K562 (cell line): ENCODE results near the gene POLRMT. TPM values are rescaled to one million over a fixed set of nuclear protein-coding genes. Genes with fewer than 3 reads are reported as not detected.

Source experiments
- BRF1 ChIP-seq: IDR thresholded peaks from 3 replicates; pipeline ENCODE4 v1.6.1; 2011; ENCODE audit warnings: borderline replicate concordance, mild to moderate bottlenecking; ENCODE audit not compliant: insufficient read length; ENCODE audit errors: extremely low read depth
- C11orf30 ChIP-seq: fragments of 450-650 bp; IDR thresholded peaks from 2 replicates; pipeline ENCODE4 v1.6.1; 2016; ENCODE audit warnings: low read depth, mild to moderate bottlenecking
- CHCHD3 ChIP-seq: fragments of 250-450 bp; sonication (Bioruptor Pico); IDR thresholded peaks from 2 replicates; pipeline ENCODE4 v2.1.2; 2022; ENCODE audit warnings: mild to moderate bottlenecking
- HBP1 ChIP-seq: fragments of 450-650 bp; formaldehyde crosslinking; IDR thresholded peaks from 2 replicates; pipeline ENCODE4 v1.4.0; 2022; ENCODE audit warnings: missing genetic modification characterization
- LEF1 ChIP-seq: fragments of 450-650 bp; IDR thresholded peaks from 2 replicates; pipeline ENCODE4 v1.6.1; 2016; ENCODE audit warnings: mild to moderate bottlenecking
- MAZ ChIP-seq, 2 experiments: fragments of 450-650 bp in 1 of 2; sonication (generic) in 1 of 2; formaldehyde crosslinking; IDR thresholded peaks in 1 of 2; conservative IDR thresholded peaks in 1 of 2; 2 replicates each; pipeline versions ENCODE4 v1.4.0 to v1.5.0; 2020; ENCODE audit warnings: mild to moderate bottlenecking in 1 of 2, missing genetic modification reagents in 1 of 2
- NFYB ChIP-seq: IDR thresholded peaks from 2 replicates; pipeline ENCODE4 v1.6.1; 2011; ENCODE audit warnings: mild to moderate bottlenecking, moderate library complexity; ENCODE audit not compliant: insufficient read length; ENCODE audit errors: extremely low read depth
- PHF8 ChIP-seq: fragments of 200-600 bp; sonication (generic); IDR thresholded peaks from 2 replicates; pipeline ENCODE4 v1.6.1; 2012; ENCODE audit warnings: mixed run types, mild to moderate bottlenecking, inconsistent platforms, low read length, moderate library complexity, borderline replicate concordance
- PML ChIP-seq: IDR thresholded peaks from 2 replicates; pipeline ENCODE4 v1.6.1; 2012; ENCODE audit warnings: low read length, inconsistent platforms
- POU5F1 ChIP-seq: fragments of 150-350 bp; IDR thresholded peaks from 2 replicates; pipeline ENCODE4 v1.6.1; 2014; ENCODE audit warnings: borderline replicate concordance, low read length, low read depth, mild to moderate bottlenecking; ENCODE audit not compliant: partially characterized antibody
- SIN3B ChIP-seq: fragments of 450-650 bp; IDR thresholded peaks from 2 replicates; pipeline ENCODE4 v1.6.1; 2017; ENCODE audit warnings: low read depth, mild to moderate bottlenecking, moderate library complexity
- SIX5 ChIP-seq, 2 experiments: IDR thresholded peaks; 2 replicates each; pipeline ENCODE4 v1.6.1; 2011; ENCODE audit warnings: low read length in 2 of 2, borderline replicate concordance in 1 of 2, low read depth in 1 of 2, mild to moderate bottlenecking in 1 of 2, moderate library complexity in 1 of 2; ENCODE audit not compliant: insufficient read depth in 1 of 2
- UBTF ChIP-seq, 2 experiments: IDR thresholded peaks; 2 replicates each; pipeline ENCODE4 v1.6.1; 2012; ENCODE audit warnings: improper control_type of control experiment in 2 of 2, low read depth in 2 of 2, low read length in 2 of 2, borderline replicate concordance in 1 of 2
- ZFP36 ChIP-seq: fragments of 150-350 bp; IDR thresholded peaks from 2 replicates; pipeline ENCODE4 v1.6.1; 2018; ENCODE audit warnings: low read length, low read depth; ENCODE audit not compliant: partially characterized antibody
- ZKSCAN3 ChIP-seq: fragments of 250-450 bp; sonication (Bioruptor Pico); IDR thresholded peaks from 2 replicates; pipeline ENCODE4 v1.4.0; 2020
- ZNF146 ChIP-seq: IDR thresholded peaks from one replicate; pipeline ENCODE4 v1.6.1; 2018; ENCODE audit warnings: missing compliant biosample characterization; ENCODE audit not compliant: unreplicated experiment
- ZNF324 ChIP-seq: fragments of 250-450 bp; sonication (Bioruptor Pico); IDR thresholded peaks from 2 replicates; pipeline ENCODE4 v1.4.0; 2020; ENCODE audit warnings: mild to moderate bottlenecking
- ZNF445 ChIP-seq: fragments of 250-450 bp; sonication (Bioruptor Pico); IDR thresholded peaks from 2 replicates; pipeline ENCODE4 v1.4.0; 2020; ENCODE audit warnings: low read depth, mild to moderate bottlenecking, moderate library complexity
- polyA plus RNA-seq, 8 experiments: library from polyadenylated mRNA; depleted of rRNA in 4 of 8; stranded (reverse) in 5 of 8; unstranded in 3 of 8; fragments of >200 nt; fragmentation: Nextera tagmentation in 2 of 8; fragmentation: Illumina TruSeq in 1 of 8; extraction: Ambion mirVana in 2 of 8; extraction: Trizol in 1 of 8; gene quantifications; 2 replicates each; pipeline versions ENCODE4 v1.2.1 to v1.2.3, GENCODE V29; 2011 to 2014; ENCODE audit warnings: inconsistent platforms in 1 of 8, missing spikeins in 1 of 8
- total RNA-seq, 7 experiments: library from RNA; depleted of rRNA in 6 of 7; stranded (reverse); fragments of >200 nt in 6 of 7; fragmentation: Illumina TruSeq in 2 of 7; extraction: Trizol in 2 of 7; gene quantifications; 2 replicates each; pipeline versions ENCODE4 v1.2.1 to v1.2.3, GENCODE V29; 2011 to 2021; ENCODE audit warnings: low replicate concordance in 1 of 7
- TF ChIP-seq, protein P1 (sequence below): fragments of 250-450 bp; sonication (Bioruptor Pico); IDR thresholded peaks from 2 replicates; pipeline ENCODE4 v1.9.0; 2021; ENCODE audit warnings: mild to moderate bottlenecking, inconsistent platforms
- TF ChIP-seq, protein P2 (sequence below): sonication (generic); formaldehyde crosslinking; IDR thresholded peaks from 2 replicates; pipeline ENCODE4 v1.8.1; 2023; ENCODE audit warnings: mild to moderate bottlenecking, missing genetic modification reagents

The POLRMT gene
- total and polyA plus RNA-seq, 9 of the 15 experiments (the other 6 are each of a cell fraction or from before 2014, with no cell fraction given) = 30.3 to 144 (median 68.0) TPM

DNA sequence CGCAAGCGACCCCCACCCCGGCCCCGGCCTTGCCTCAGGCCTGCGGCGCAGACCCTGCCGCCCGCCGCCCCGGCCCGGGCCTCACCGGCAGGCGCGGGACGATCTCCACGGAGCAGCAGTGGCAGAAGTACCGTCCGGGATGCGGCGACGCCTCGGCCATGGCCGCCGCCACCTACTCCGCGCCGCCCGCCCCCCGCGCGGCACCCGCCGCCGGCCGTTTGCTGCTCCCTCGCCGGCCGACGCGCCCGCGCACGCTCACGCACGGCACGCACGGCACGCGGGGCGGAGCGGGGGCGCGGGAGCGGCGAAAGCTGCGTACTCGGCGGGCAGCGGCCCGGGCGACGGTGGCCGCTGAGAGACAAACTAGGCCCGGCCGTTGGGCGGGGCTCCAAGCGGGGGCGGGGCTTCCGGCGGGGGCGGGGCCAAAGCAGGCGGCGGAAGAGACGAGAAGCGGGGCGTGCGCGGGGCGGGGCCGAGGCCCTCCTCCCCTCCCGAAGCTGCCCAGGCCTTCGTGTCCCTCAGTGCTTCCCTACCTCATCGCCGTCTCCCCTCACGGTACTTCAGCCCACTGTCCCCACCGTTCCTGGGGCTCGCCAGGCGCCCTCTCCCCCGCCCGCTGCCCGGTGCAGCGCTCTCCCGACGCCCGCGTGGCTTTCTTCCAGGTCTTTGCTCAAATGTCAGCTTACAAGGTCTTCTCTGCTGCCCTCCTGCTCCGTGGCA, 29.8 kb upstream of the POLRMT start, which contains the start of gene RNF126 (continued):
- no peak for TF ChIP-seq ZNF445 (CRISPR knock-in tag)
- no peak for TF ChIP-seq LEF1
- peak; percentile 64 for TF ChIP-seq SIN3B
- no peak for TF ChIP-seq UBTF (IDR thresholded peaks at IDR 0.05; ENCODE audit: borderline replicate concordance in 1 of 2, low read depth in 2 of 2, low read length in 2 of 2)
- TF ChIP-seq MAZ (CRISPR knock-in tag; conservative IDR thresholded peaks at IDR 0.05 in 1 of 2, IDR thresholded peaks at IDR 0.05 in 1 of 2) = peak in 1 of 2 experiments; percentile 68; a peak in 3 of 4 replicates
- TF ChIP-seq, protein P1, sequence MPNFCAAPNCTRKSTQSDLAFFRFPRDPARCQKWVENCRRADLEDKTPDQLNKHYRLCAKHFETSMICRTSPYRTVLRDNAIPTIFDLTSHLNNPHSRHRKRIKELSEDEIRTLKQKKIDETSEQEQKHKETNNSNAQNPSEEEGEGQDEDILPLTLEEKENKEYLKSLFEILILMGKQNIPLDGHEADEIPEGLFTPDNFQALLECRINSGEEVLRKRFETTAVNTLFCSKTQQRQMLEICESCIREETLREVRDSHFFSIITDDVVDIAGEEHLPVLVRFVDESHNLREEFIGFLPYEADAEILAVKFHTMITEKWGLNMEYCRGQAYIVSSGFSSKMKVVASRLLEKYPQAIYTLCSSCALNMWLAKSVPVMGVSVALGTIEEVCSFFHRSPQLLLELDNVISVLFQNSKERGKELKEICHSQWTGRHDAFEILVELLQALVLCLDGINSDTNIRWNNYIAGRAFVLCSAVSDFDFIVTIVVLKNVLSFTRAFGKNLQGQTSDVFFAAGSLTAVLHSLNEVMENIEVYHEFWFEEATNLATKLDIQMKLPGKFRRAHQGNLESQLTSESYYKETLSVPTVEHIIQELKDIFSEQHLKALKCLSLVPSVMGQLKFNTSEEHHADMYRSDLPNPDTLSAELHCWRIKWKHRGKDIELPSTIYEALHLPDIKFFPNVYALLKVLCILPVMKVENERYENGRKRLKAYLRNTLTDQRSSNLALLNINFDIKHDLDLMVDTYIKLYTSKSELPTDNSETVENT (CRISPR knock-in tag) = peak; percentile 79
- no peak for TF ChIP-seq SIX5 (IDR thresholded peaks at IDR 0.05; ENCODE audit: borderline replicate concordance in 1 of 2, insufficient read depth in 1 of 2, low read depth in 1 of 2, low read length in 2 of 2)
- no peak for TF ChIP-seq ZNF146
- no peak for TF ChIP-seq C11orf30
- TF ChIP-seq, protein P2, sequence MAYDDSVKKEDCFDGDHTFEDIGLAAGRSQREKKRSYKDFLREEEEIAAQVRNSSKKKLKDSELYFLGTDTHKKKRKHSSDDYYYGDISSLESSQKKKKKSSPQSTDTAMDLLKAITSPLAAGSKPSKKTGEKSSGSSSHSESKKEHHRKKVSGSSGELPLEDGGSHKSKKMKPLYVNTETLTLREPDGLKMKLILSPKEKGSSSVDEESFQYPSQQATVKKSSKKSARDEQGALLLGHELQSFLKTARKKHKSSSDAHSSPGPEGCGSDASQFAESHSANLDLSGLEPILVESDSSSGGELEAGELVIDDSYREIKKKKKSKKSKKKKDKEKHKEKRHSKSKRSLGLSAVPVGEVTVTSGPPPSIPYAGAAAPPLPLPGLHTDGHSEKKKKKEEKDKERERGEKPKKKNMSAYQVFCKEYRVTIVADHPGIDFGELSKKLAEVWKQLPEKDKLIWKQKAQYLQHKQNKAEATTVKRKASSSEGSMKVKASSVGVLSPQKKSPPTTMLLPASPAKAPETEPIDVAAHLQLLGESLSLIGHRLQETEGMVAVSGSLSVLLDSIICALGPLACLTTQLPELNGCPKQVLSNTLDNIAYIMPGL = no peak
- TF ChIP-seq PML = no peak
- TF ChIP-seq POU5F1 = peak; percentile 74
- TF ChIP-seq ZFP36 = no peak
- no peak for TF ChIP-seq CHCHD3 (CRISPR knock-in tag)
- TF ChIP-seq PHF8 = peak; percentile 76; the same call in 1 of the 2 replicates
- no peak for TF ChIP-seq NFYB
- no peak for TF ChIP-seq BRF1
- no peak for TF ChIP-seq ZNF324
- TF ChIP-seq ZKSCAN3 = no peak
- TF ChIP-seq HBP1 (CRISPR knock-in tag) = no peak
